Epithelial cell of esophagus (primary cell): ENCODE data around the gene FGF14.
A peak's percentile ranks its signal among the peaks of the same experiment; 100 is the strongest.
"Not testable (repeated sequence)": the region's sequence is repeated elsewhere in the genome, so short reads cannot be mapped to it uniquely, and the experiment has no call there.

Experiments used
- DNase-seq: peaks from one replicate; pipeline ENCODE4 v3.0.0; 2010; ENCODE audit warnings: low read depth
- H3K4me3 ChIP-seq: 2 replicates; pipeline ENCODE4 v1.5.1; 2011; ENCODE audit warnings: mild to moderate bottlenecking, low read length, control low read depth
- CTCF ChIP-seq: IDR thresholded peaks from 2 replicates; pipeline ENCODE4 v1.5.1; 2011; ENCODE audit warnings: low read depth, mild to moderate bottlenecking, low read length, control low read depth, inconsistent platforms; ENCODE audit not compliant: insufficient read depth; ENCODE audit errors: missing control alignments

The FGF14 gene

DNA sequence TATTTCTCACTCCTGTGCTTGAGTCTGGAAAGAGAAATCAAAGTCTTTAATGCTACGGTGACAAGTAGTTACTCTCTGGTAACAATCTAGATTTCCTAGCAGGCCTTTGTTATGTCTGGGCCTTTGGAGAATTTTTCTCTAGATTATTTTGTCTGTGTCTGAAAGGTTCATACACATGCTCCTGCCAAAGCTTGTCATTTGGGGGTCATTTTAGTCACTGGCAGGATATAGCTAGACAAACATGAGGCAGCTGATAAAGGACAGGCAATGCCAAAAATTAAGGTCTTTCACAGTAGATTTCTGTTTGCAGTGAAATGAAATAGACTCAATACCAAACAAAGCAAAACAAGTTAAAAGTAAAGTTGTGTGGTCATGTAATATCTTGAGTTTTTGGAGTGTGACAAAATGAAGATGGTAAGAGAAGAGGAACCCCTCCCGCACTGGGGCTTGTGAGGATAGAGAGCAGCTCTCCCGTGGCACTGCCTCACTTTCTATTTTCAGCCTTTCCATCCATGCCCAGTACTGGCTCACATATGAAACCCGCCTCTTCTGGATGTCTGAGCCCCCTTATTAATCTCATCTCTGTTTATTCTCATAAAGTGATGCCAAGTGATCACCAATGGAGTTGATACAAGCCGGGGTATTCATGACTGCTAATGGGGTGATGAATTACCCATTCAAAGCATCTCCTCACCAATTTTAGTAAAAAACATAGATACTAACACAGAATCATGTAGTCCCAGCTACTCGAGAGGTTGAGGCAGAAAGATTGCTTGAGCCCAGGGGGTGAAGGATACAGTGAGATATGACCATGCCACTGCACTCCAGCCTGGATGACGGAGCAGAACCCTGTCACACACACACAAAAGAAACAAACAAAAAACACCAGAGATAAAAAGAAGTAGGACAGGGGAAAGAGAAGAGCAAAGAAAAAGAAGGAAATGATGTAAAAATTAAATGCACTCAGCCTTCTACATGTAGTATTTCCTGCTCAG lies 389.3 kb downstream of the FGF14 start:
- no peak for DNase-seq
- no peak overlapping the region for H3K4me3 ChIP-seq
- no peak for TF ChIP-seq CTCF

DNA sequence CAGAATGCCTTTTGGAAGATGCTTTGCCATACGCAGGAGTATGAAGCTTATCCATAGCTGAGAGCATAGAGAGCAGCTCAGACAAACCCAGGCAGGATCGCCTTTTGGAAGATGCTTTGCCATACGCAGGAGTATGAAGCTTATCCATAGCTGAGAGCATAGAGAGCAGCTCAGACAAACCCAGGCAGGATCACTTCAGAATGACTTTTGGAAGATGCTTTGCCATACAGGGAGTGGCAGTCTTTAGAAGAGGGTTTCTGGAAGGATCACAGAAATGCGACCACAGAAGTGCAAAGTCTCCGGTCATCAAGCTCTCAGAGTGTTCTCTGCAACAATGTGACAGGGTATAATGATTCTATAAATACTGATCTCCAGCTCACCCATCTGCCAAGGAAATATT lies 390.4 kb downstream of the FGF14 start:
- H3K4me3 ChIP-seq, DNase-seq: not testable (repeated sequence)

DNA sequence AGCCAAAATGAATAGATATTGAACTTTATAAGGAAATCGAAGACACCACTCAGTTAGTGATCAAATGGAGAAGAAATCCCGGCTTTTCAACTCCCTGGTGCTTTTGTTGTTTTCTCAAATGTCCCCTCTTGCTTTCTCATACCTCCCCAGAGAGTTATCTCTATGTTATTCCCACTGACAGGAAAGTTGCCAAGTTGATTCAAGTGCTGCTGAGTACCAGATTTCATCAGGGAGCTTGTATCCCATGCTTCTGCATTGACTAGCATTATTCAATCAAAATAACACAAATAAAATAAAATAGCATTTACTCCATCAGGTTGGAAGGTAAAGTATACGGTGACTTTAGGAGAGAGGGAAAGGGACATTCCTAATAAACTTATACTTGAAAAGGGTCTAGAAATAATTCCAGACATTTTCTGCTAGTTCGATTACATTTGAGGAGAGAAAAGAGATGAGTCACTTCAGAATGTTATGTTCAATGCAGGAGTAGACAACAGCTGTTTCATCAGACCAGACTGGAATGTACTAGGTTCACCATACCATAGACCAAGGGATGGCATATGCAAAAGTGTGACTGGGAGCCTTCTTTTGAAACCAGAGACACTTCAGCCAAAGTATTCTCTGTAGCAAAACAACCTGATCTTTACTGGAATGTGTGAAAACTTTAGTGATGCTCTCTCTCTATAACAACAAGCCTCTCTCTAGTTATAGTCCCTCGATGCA lies 397.8 kb downstream of the FGF14 start:
- H3K4me3 ChIP-seq, result no peak overlapping the region
- no peak for TF ChIP-seq CTCF
- peak; percentile 8 for DNase-seq

- DNase-seq, result no peak
- no peak for TF ChIP-seq CTCF
Observed at GRCh38 chr13:102002287-102002686, 399.6 kb downstream of the FGF14 start.

DNA sequence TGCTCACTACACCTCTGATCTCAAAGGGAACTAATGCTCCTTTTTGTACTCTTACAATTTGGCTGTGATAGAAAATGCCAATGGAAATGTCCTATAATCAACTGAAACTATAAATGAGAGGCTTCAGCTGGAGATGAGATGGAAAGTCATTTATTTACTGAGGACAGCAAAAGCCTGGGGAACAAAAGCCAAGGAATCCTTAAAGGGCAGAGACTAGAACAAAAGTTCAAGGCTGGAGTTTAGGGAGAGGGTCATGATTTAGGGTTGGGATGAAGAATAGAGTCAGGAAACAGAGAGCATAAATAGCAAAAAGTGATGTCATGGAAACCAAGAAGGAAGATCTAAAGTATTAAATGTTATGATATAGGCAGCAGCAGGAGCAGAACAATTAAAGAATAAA lies 401.1 kb downstream of the FGF14 start:
- H3K4me3 ChIP-seq, result no peak overlapping the region
- no peak for TF ChIP-seq CTCF
- DNase-seq, result no peak

More at GRCh38 chr13:102002287-102002686, 399.6 kb downstream of the FGF14 start:
- no peak overlapping the region for H3K4me3 ChIP-seq

- no peak for TF ChIP-seq CTCF
- DNase-seq, result no peak
- H3K4me3 ChIP-seq, result no peak overlapping the region
Observed at GRCh38 chr13:101998129-101998528, 403.7 kb downstream of the FGF14 start.

- no peak for DNase-seq
- TF ChIP-seq CTCF, result no peak
- H3K4me3 ChIP-seq, result no peak overlapping the region
Observed at GRCh38 chr13:101996954-101997353, 404.9 kb downstream of the FGF14 start.
